Suprapubic skin (tissue), 4 donors: ENCODE results near the gene SIMC1. TPM values are rescaled to one million over a fixed set of nuclear protein-coding genes. Genes with fewer than 3 reads are reported as not detected.

Experiments used
- DNase-seq, 2 donors: peaks; one replicate each; pipeline ENCODE4 v3.0.0-alpha.2; 2019; ENCODE audit warnings: low spot score in 2 of 2
- H3K27ac ChIP-seq: fragments of 200-600 bp; sonication (generic); one replicate; pipeline ENCODE4 v1.5.1; 2019
- H3K27me3 ChIP-seq: fragments of 200-600 bp; sonication (generic); one replicate; pipeline ENCODE4 v1.5.1; 2019
- H3K36me3 ChIP-seq: fragments of 200-600 bp; sonication (generic); one replicate; pipeline ENCODE4 v1.5.1; 2019
- H3K4me1 ChIP-seq: fragments of 200-600 bp; sonication (generic); one replicate; pipeline ENCODE4 v1.5.1; 2019
- H3K4me3 ChIP-seq: fragments of 200-600 bp; sonication (generic); one replicate; pipeline ENCODE4 v1.5.1; 2019; ENCODE audit warnings: mild to moderate bottlenecking
- H3K9me3 ChIP-seq: fragments of 200-600 bp; sonication (generic); one replicate; pipeline ENCODE4 v1.5.1; 2019
- CTCF ChIP-seq, 2 donors: fragments of 200-600 bp in 1 of 2; fragments of 450-650 bp in 1 of 2; sonication (generic) in 1 of 2; IDR thresholded peaks; one replicate each; pipeline ENCODE4 v1.5.1; 2016 to 2019; ENCODE audit warnings: antibody characterized with exemption in 2 of 2, mild to moderate bottlenecking in 1 of 2, moderate library complexity in 1 of 2
- EP300 ChIP-seq: sonication (generic); formaldehyde crosslinking; IDR thresholded peaks from one replicate; pipeline ENCODE4 v1.6.1; 2017; ENCODE audit warnings: antibody characterized with exemption
- POLR2A ChIP-seq, 2 donors: fragments of 450-650 bp; IDR thresholded peaks; one replicate each; pipeline ENCODE4 v1.6.1; 2017; ENCODE audit warnings: antibody characterized with exemption in 2 of 2, mild to moderate bottlenecking in 2 of 2, moderate library complexity in 2 of 2
- POLR2AphosphoS5 ChIP-seq, 3 donors: sonication (generic); formaldehyde crosslinking; IDR thresholded peaks; one replicate each; pipeline ENCODE4 v1.6.1; 2017; ENCODE audit warnings: antibody characterized with exemption in 3 of 3
- WGBS: methylation state at CpG from one replicate; pipeline ENCODE4 v1.1.5; 2018; 5-methylcytosine and 5-hydroxymethylcytosine counted together
- total RNA-seq, 4 donors: library from RNA; depleted of rRNA; stranded (reverse); fragments of >200 nt; gene quantifications; one replicate each; pipeline ENCODE4 v1.1.0, GENCODE V29; 2016

SIMC1 gene
- total RNA-seq, 4 donors from 2014 or later, result 9.6 to 27.8 (median 12.9) TPM

GRCh38 chr5:176394881-176395675 lies 156.9 kb downstream of the SIMC1 start:
- Histone ChIP-seq H3K36me3 (peaks cover 68% of the 10 kb centered on the region), H3K27me3 (no peaks in the 10 kb centered on the region), H3K9me3 (no peaks in the 10 kb centered on the region), H3K4me1 (peaks cover 12% of the 10 kb centered on the region), H3K27ac (no peak overlapping the region), H3K4me3 (no peak overlapping the region)
- 90% methylated on average over 11 of the region's 11 CpGs for WGBS
- TF ChIP-seq CTCF (IDR thresholded peaks at IDR 0.05) (no peak), EP300 (no peak), POLR2AphosphoS5 (IDR thresholded peaks at IDR 0.05) (no peak), POLR2A (IDR thresholded peaks at IDR 0.05) (no peak)
- no peak for DNase-seq

Other genes with a start within 250 kb of the SIMC1 start
- 100 to 1,000 TPM in 3 of 4 donors, 10 to 100 TPM in 1; 98.1 to 116 (median 109) TPM for gene KIAA1191, start 123.3 kb downstream of the SIMC1 start, total RNA-seq
- 10 to 100 TPM in 3 of 4 donors, 1 to 10 TPM in 1; 7.1 to 36.4 (median 21.2) TPM for gene ARL10, start 127.1 kb downstream of the SIMC1 start, total RNA-seq
- 10 to 100 TPM; 21.9 to 33.9 (median 30.5) TPM for gene NOP16, start 150.2 kb downstream of the SIMC1 start, total RNA-seq
- 100 to 1,000 TPM; 119 to 173 (median 161) TPM for gene HIGD2A, start 150.3 kb downstream of the SIMC1 start, total RNA-seq
- gene CLTB, start 178.1 kb downstream of the SIMC1 start, total RNA-seq, result 100 to 1,000 TPM; 298 to 644 (median 435) TPM
- gene FAF2, start 210.0 kb downstream of the SIMC1 start, total RNA-seq, result 10 to 100 TPM; 28.8 to 41.9 (median 37.1) TPM